Measurements from ENCODE around the gene MAP2K5. TPM values are rescaled to one million over a fixed set of nuclear protein-coding genes. Genes with fewer than 3 reads are reported as not detected.

The MAP2K5 gene
- total RNA-seq, 1 experiment from 2014 or later: 46.6 TPM

GRCh38 chr15:67700023-67700422 is 157.5 kb downstream of the MAP2K5 start:
- in situ Hi-C loops (cut with HindIII; ENCODE audit: low sequenced_read_pairs): no loop called here
- no peak for DNase-seq (ENCODE audit: low spot score)

- in situ Hi-C loops (cut with HindIII; ENCODE audit: low sequenced_read_pairs): no loop called here
- DNase-seq (ENCODE audit: low spot score): no peak
These were observed 159.2 kb downstream of the MAP2K5 start for GRCh38 chr15:67701669-67702068.

- no peak for DNase-seq (ENCODE audit: low spot score)
- in situ Hi-C loops (cut with HindIII; ENCODE audit: low sequenced_read_pairs): no loop called here
These were observed 165.2 kb downstream of the MAP2K5 start for GRCh38 chr15:67707520-67708283.

GRCh38 chr15:67708500-67708899 is 166.0 kb downstream of the MAP2K5 start:
- DNase-seq (ENCODE audit: low spot score): no peak
- in situ Hi-C loops (cut with HindIII; ENCODE audit: low sequenced_read_pairs): no loop called here

- DNase-seq (ENCODE audit: low spot score): no peak
- in situ Hi-C loops (cut with HindIII; ENCODE audit: low sequenced_read_pairs): no loop called here
These were observed 172.7 kb downstream of the MAP2K5 start for GRCh38 chr15:67715170-67715569.

GRCh38 chr15:67716171-67716570 is 173.7 kb downstream of the MAP2K5 start:
- in situ Hi-C loops (cut with HindIII; ENCODE audit: low sequenced_read_pairs): no loop called here

GRCh38 chr15:67717776-67718175 is 175.3 kb downstream of the MAP2K5 start:
- no peak for DNase-seq (ENCODE audit: low spot score)
- in situ Hi-C loops (cut with HindIII; ENCODE audit: low sequenced_read_pairs): no loop called here

More at GRCh38 chr15:67716171-67716570, 173.7 kb downstream of the MAP2K5 start:
- no peak for DNase-seq (ENCODE audit: low spot score)

- no peak for DNase-seq (ENCODE audit: low spot score)
- in situ Hi-C loops (cut with HindIII; ENCODE audit: low sequenced_read_pairs): no loop called here
These were observed 176.9 kb downstream of the MAP2K5 start for GRCh38 chr15:67719330-67719959.

- in situ Hi-C loops (cut with HindIII; ENCODE audit: low sequenced_read_pairs): no loop called here
- DNase-seq (ENCODE audit: low spot score): no peak
These were observed 178.2 kb downstream of the MAP2K5 start for GRCh38 chr15:67720556-67721175.

- no peak for DNase-seq (ENCODE audit: low spot score)
- in situ Hi-C loops (cut with HindIII; ENCODE audit: low sequenced_read_pairs): no loop called here
These were observed 179.7 kb downstream of the MAP2K5 start for GRCh38 chr15:67722030-67722817.

GRCh38 chr15:67723294-67724024 is 181.0 kb downstream of the MAP2K5 start:
- DNase-seq (ENCODE audit: low spot score): no peak
- in situ Hi-C loops (cut with HindIII; ENCODE audit: low sequenced_read_pairs): no loop called here

GRCh38 chr15:67724691-67725375 is 182.3 kb downstream of the MAP2K5 start:
- DNase-seq (ENCODE audit: low spot score): no peak

GRCh38 chr15:67730135-67730534 is 187.6 kb downstream of the MAP2K5 start:
- DNase-seq (ENCODE audit: low spot score): no peak
- in situ Hi-C loops (cut with HindIII; ENCODE audit: low sequenced_read_pairs): no loop called here

More at GRCh38 chr15:67724691-67725375, 182.3 kb downstream of the MAP2K5 start:
- in situ Hi-C loops (cut with HindIII; ENCODE audit: low sequenced_read_pairs): no loop called here

- in situ Hi-C loops (cut with HindIII; ENCODE audit: low sequenced_read_pairs): no loop called here
- DNase-seq (ENCODE audit: low spot score): no peak
These were observed 188.7 kb downstream of the MAP2K5 start for GRCh38 chr15:67731112-67731721.

GRCh38 chr15:67732164-67732563 is 189.7 kb downstream of the MAP2K5 start:
- in situ Hi-C loops (cut with HindIII; ENCODE audit: low sequenced_read_pairs): no loop called here
- no peak for DNase-seq (ENCODE audit: low spot score)

GRCh38 chr15:67732671-67733374 is 190.3 kb downstream of the MAP2K5 start:
- in situ Hi-C loops (cut with HindIII; ENCODE audit: low sequenced_read_pairs): no loop called here

GRCh38 chr15:67735896-67736295 is 193.4 kb downstream of the MAP2K5 start:
- no peak for DNase-seq (ENCODE audit: low spot score)
- in situ Hi-C loops (cut with HindIII; ENCODE audit: low sequenced_read_pairs): no loop called here

More at GRCh38 chr15:67732671-67733374, 190.3 kb downstream of the MAP2K5 start:
- DNase-seq (ENCODE audit: low spot score): peak; percentile 41

All from G401 (cell line).